ENCODE results near the gene SWAP70.

DNA sequence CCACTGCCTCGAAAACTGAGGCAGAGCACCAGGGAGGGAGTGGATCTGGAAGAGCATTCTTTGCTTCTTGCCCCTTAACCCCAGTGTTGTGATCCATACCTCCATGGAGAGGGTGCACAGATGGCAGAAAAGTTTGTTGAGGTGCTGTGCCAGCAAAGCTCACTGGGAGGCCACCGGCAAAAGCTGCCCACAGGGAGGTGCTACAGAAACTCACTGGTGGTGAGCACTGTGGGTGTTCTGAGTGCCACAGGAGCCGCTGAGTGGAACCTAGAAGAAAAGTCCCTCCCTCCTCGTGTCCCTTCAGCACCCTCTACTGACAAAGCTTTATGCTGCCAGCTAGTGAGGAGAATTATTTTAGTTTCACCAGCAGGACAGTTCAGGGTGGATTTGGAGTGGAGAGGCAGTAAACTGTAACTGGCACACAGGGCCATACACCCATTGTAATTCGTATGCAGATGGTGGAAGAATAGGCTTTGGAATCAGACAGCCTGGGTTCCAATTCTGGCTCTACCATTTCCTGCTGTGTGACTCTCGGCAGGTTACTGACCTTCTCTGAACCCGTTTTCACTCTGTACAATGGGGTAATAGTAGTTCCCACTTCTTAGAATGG lies 84.6 kb downstream of the SWAP70 start:
- TF ChIP-seq, protein P1, sequence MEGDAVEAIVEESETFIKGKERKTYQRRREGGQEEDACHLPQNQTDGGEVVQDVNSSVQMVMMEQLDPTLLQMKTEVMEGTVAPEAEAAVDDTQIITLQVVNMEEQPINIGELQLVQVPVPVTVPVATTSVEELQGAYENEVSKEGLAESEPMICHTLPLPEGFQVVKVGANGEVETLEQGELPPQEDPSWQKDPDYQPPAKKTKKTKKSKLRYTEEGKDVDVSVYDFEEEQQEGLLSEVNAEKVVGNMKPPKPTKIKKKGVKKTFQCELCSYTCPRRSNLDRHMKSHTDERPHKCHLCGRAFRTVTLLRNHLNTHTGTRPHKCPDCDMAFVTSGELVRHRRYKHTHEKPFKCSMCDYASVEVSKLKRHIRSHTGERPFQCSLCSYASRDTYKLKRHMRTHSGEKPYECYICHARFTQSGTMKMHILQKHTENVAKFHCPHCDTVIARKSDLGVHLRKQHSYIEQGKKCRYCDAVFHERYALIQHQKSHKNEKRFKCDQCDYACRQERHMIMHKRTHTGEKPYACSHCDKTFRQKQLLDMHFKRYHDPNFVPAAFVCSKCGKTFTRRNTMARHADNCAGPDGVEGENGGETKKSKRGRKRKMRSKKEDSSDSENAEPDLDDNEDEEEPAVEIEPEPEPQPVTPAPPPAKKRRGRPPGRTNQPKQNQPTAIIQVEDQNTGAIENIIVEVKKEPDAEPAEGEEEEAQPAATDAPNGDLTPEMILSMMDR (IDR thresholded peaks at IDR 0.05; ENCODE audit: low read depth, low read length): peak; percentile 60
- no peak for TF ChIP-seq MYC (IDR thresholded peaks at IDR 0.05; ENCODE audit: low read depth, low read length)
